Left ventricle myocardium inferior (tissue), 1 donor: ENCODE measurements around the gene RALA. TPM values are rescaled to one million over a fixed set of nuclear protein-coding genes. Genes with fewer than 3 reads are reported as not detected.

Experiments
- DNase-seq: peaks from one replicate; pipeline ENCODE4 v3.0.0-alpha.2; 2020
- H3K27ac ChIP-seq: fragments of 200-600 bp; replicated peaks from 2 replicates; pipeline ENCODE4 v1.8.0; 2021
- H3K27me3 ChIP-seq: fragments of 200-600 bp; 2 replicates; pipeline ENCODE4 v1.8.0; 2021; ENCODE audit warnings: low read depth
- H3K36me3 ChIP-seq: fragments of 200-600 bp; 2 replicates; pipeline ENCODE4 v1.8.0; 2021
- H3K4me1 ChIP-seq: fragments of 200-600 bp; 2 replicates; pipeline ENCODE4 v1.8.0; 2021
- H3K4me3 ChIP-seq: fragments of 200-600 bp; 2 replicates; pipeline ENCODE4 v1.8.0; 2021; ENCODE audit warnings: mild to moderate bottlenecking, moderate library complexity
- H3K9me3 ChIP-seq: fragments of 200-600 bp; replicated peaks from 2 replicates; pipeline ENCODE4 v1.8.0; 2021
- CTCF ChIP-seq: fragments of 200-600 bp; IDR thresholded peaks from 2 replicates; pipeline ENCODE4 v1.8.0; 2021; ENCODE audit warnings: antibody characterized with exemption, mild to moderate bottlenecking, borderline replicate concordance
- intact Hi-C: fragments of 100-400 bp; cut with micrococcal nuclease; formaldehyde crosslinking; loops from one replicate; pipeline ENCODE4 v1.11.0; 2022
- total RNA-seq: library from RNA; stranded (reverse); fragmentation: NEBNext Ultra II Directional; extraction: Animal tissue kit (Norgen Biotek cat#: 25700); gene quantifications from one replicate; pipeline ENCODE4 v1.2.1, GENCODE V29; 2021
- donor health status: DM: no; HTN: yes; CAD: no; lungs with severe emphysema.

RALA gene
- total RNA-seq, 1 donor from 2014 or later, result 29.1 TPM

- Histone ChIP-seq H3K4me3 (no peak overlapping the region), H3K36me3 (peaks cover 6% of the 10 kb centered on the region), H3K27ac (no peak overlapping the region), H3K4me1 (peaks cover 52% of the 10 kb centered on the region), H3K9me3 (no peaks in the 10 kb centered on the region), H3K27me3 (no peaks in the 10 kb centered on the region)
- intact Hi-C loops, result no loop called here
- TF ChIP-seq CTCF, result no peak
- DNase-seq, result no peak
Measured at GRCh38 chr7:39637400-39637799, 14.0 kb downstream of the RALA start.

GRCh38 chr7:39637963-39638485 is 14.7 kb downstream of the RALA start:
- no peak for TF ChIP-seq CTCF
- Histone ChIP-seq H3K9me3 (no peaks in the 10 kb centered on the region), H3K4me1 (peaks cover 52% of the 10 kb centered on the region), H3K27me3 (no peaks in the 10 kb centered on the region), H3K36me3 (peaks cover 6% of the 10 kb centered on the region), H3K27ac (no peak overlapping the region), H3K4me3 (no peak overlapping the region)
- no peak for DNase-seq
- intact Hi-C loops, result no loop called here

- Histone ChIP-seq H3K27me3 (no peaks in the 10 kb centered on the region), H3K36me3 (no peaks in the 10 kb centered on the region), H3K4me1 (peaks cover 85% of the 10 kb centered on the region), H3K9me3 (no peaks in the 10 kb centered on the region), H3K4me3 (no peak overlapping the region), H3K27ac (peak overlapping the region; percentile 77)
- TF ChIP-seq CTCF, result no peak
- intact Hi-C loops, result no loop called here
- DNase-seq, result no peak
Measured at GRCh38 chr7:39642896-39643295, 19.5 kb downstream of the RALA start.

- Histone ChIP-seq H3K27ac (peak overlapping the region; percentile 77), H3K9me3 (no peaks in the 10 kb centered on the region), H3K4me3 (no peak overlapping the region), H3K4me1 (peaks cover 97% of the 10 kb centered on the region), H3K27me3 (no peaks in the 10 kb centered on the region), H3K36me3 (no peaks in the 10 kb centered on the region)
- no peak for DNase-seq
- TF ChIP-seq CTCF, result no peak
- intact Hi-C loops, result no loop called here
Measured at GRCh38 chr7:39644170-39644569, 20.8 kb downstream of the RALA start.

- Histone ChIP-seq H3K4me3 (no peak overlapping the region), H3K27ac (peak overlapping the region; percentile 77), H3K4me1 (peaks cover 100% of the 10 kb centered on the region), H3K36me3 (no peaks in the 10 kb centered on the region), H3K27me3 (no peaks in the 10 kb centered on the region), H3K9me3 (no peaks in the 10 kb centered on the region)
- no peak for DNase-seq
- no peak for TF ChIP-seq CTCF
- intact Hi-C loops, result no loop called here
Measured at GRCh38 chr7:39645482-39646407, 22.4 kb downstream of the RALA start.
